HG03457 (cell line): ENCODE measurements around the gene PAX7.
"Not testable (repeated sequence)": the region's sequence is repeated elsewhere in the genome, so short reads cannot be mapped to it uniquely, and the experiment has no call there.

ENCODE experiments used
- ATAC-seq: cut with Tn5 transposase; IDR thresholded peaks from one replicate; pipeline ENCODE4 v1.9.1; 2021; ENCODE audit warnings: moderate number of reproducible peaks; ENCODE audit not compliant: unreplicated experiment

The PAX7 gene

GRCh38 chr1:18630511-18631495 is at the start of gene PAX7:
Gene PAX7 (plus strand): TSS chr1:18630846. CDS start chr1:18631604, 758 bp downstream.
- no peak for ATAC-seq

GRCh38 chr1:18581420-18581880 is 49.2 kb upstream of the PAX7 start:
- ATAC-seq, result no peak

GRCh38 chr1:18582890-18583289 is 47.8 kb upstream of the PAX7 start:
- no peak for ATAC-seq

GRCh38 chr1:18583326-18583941 is 47.2 kb upstream of the PAX7 start:
- no peak for ATAC-seq

GRCh38 chr1:18586016-18586415 is 44.6 kb upstream of the PAX7 start:
- ATAC-seq, result not testable (repeated sequence)

GRCh38 chr1:18588093-18588492 is 42.6 kb upstream of the PAX7 start:
- no peak for ATAC-seq

GRCh38 chr1:18592368-18592767 is 38.3 kb upstream of the PAX7 start:
- no peak for ATAC-seq

GRCh38 chr1:18597160-18598042 is 33.2 kb upstream of the PAX7 start:
- no peak for ATAC-seq

GRCh38 chr1:18599086-18599485 is 31.6 kb upstream of the PAX7 start:
- ATAC-seq, result no peak

- ATAC-seq, result no peak
These were observed 30.9 kb upstream of the PAX7 start for GRCh38 chr1:18599704-18600103.

- no peak for ATAC-seq
These were observed 28.0 kb upstream of the PAX7 start for GRCh38 chr1:18602533-18603211.

GRCh38 chr1:18603212-18603852 is 27.3 kb upstream of the PAX7 start:
- no peak for ATAC-seq

GRCh38 chr1:18606443-18607288 is 24.0 kb upstream of the PAX7 start:
- no peak for ATAC-seq

- no peak for ATAC-seq
These were observed 23.3 kb upstream of the PAX7 start for GRCh38 chr1:18607289-18607760.

GRCh38 chr1:18608534-18608933 is 22.1 kb upstream of the PAX7 start:
- no peak for ATAC-seq

- no peak for ATAC-seq
These were observed 19.3 kb upstream of the PAX7 start for GRCh38 chr1:18611311-18611710.

GRCh38 chr1:18612073-18612472 is 18.6 kb upstream of the PAX7 start:
- ATAC-seq, result no peak

GRCh38 chr1:18614069-18614735 is 16.4 kb upstream of the PAX7 start:
- ATAC-seq, result no peak
